ENCODE measurements around the gene PPP2R2B. TPM values are rescaled to one million over a fixed set of nuclear protein-coding genes. Genes with fewer than 3 reads are reported as not detected.

The PPP2R2B gene
- total RNA-seq, 2 donors from 2014 or later: 0.70 to 2.0 TPM

GRCh38 chr5:146805081-146805480, 73.5 kb downstream of the PPP2R2B start:
- H3K27ac Mint-ChIP-seq: no peak overlapping the region
- H3K4me3 Mint-ChIP-seq: no peak overlapping the region
- no peaks in the 10 kb centered on the region for H3K4me1 Mint-ChIP-seq (ENCODE audit: low read depth)
- peaks cover 0 to 3% of the 10 kb centered on the region in 2 donors for H3K9me3 Mint-ChIP-seq
- no peaks in the 10 kb centered on the region for H3K27me3 Mint-ChIP-seq (ENCODE audit: low read depth)
- H3K36me3 Mint-ChIP-seq (ENCODE audit: insufficient read depth in 2 of 2): no peaks in the 10 kb centered on the region
- DNase-seq: no peak
- ATAC-seq (replicated peaks in 1 of 2): no peak

GRCh38 chr5:146802945-146803522, 75.5 kb downstream of the PPP2R2B start:
- ATAC-seq (replicated peaks in 1 of 2): no peak
- Mint-ChIP-seq H3K4me3 (no peak overlapping the region), H3K4me1 (ENCODE audit: low read depth) (no peaks in the 10 kb centered on the region), H3K36me3 (ENCODE audit: insufficient read depth in 2 of 2) (no peaks in the 10 kb centered on the region), H3K27ac (no peak overlapping the region), H3K9me3 (no peaks in the 10 kb centered on the region), H3K27me3 (ENCODE audit: low read depth) (no peaks in the 10 kb centered on the region)
- no peak for DNase-seq

DNA sequence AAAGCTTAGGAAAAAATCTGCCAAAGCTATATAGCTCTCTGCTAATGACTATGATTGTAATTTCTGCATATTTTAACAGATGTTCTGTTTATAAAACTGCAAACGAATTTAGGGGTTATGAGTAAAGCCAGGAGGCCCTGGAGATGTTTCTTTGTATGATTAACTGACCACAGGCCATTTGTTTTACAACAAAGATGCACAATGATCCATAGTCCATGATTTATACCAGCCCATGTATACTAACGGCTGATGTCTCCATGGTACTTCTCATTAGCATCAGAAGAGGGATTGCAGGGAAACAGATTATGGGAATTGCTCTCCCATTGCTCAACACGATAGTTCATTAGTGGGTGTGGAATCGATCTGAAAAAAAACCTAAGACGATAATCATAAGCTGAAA, 78.9 kb downstream of the PPP2R2B start:
- H3K36me3 Mint-ChIP-seq (ENCODE audit: insufficient read depth in 2 of 2): no peaks in the 10 kb centered on the region
- ATAC-seq (replicated peaks in 1 of 2): no peak

GRCh38 chr5:146799231-146799630, 79.3 kb downstream of the PPP2R2B start:
- Mint-ChIP-seq H3K4me3 (no peak overlapping the region), H3K27ac (no peak overlapping the region), H3K9me3 (no peaks in the 10 kb centered on the region), H3K4me1 (ENCODE audit: low read depth) (peaks cover 3% of the 10 kb centered on the region), H3K36me3 (ENCODE audit: insufficient read depth in 2 of 2) (no peaks in the 10 kb centered on the region), H3K27me3 (ENCODE audit: low read depth) (no peaks in the 10 kb centered on the region)
- DNase-seq: no peak
- no peak for ATAC-seq (replicated peaks in 1 of 2)

More for the DNA sequence above, 78.9 kb downstream of the PPP2R2B start:
- Mint-ChIP-seq H3K27me3 (ENCODE audit: low read depth) (no peaks in the 10 kb centered on the region), H3K4me3 (no peak overlapping the region), H3K27ac (no peak overlapping the region), H3K9me3 (no peaks in the 10 kb centered on the region), H3K4me1 (ENCODE audit: low read depth) (no peaks in the 10 kb centered on the region)
- no peak for DNase-seq

GRCh38 chr5:146797658-146798057, 80.9 kb downstream of the PPP2R2B start:
- ATAC-seq (replicated peaks in 1 of 2) (no peak), DNase-seq (no peak)
- H3K9me3 Mint-ChIP-seq: no peaks in the 10 kb centered on the region
- H3K27ac Mint-ChIP-seq: no peak overlapping the region
- H3K4me1 Mint-ChIP-seq (ENCODE audit: low read depth): peaks cover 6% of the 10 kb centered on the region
- no peaks in the 10 kb centered on the region for H3K36me3 Mint-ChIP-seq (ENCODE audit: insufficient read depth in 2 of 2)
- no peak overlapping the region for H3K4me3 Mint-ChIP-seq
- H3K27me3 Mint-ChIP-seq (ENCODE audit: low read depth): no peaks in the 10 kb centered on the region

DNA sequence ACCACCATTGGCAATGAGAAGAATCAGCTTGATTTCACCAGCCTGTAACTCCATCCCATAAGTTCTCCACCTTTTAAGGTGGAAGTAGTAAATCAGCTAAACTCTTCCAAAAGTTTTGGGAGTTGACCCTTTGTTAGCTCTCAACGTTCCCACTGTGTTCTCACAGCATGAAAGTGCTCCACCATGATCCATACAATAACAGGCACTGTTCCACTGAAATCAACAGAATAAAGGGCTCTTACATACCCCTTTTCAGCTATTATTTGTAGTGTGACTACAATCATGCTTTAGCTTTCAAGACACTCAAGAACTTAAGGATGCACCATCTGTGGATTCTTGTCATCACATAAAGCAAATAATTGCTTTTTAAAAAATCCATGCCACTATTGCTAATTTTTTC, 81.6 kb downstream of the PPP2R2B start:
- no peaks in the 10 kb centered on the region for H3K36me3 Mint-ChIP-seq (ENCODE audit: insufficient read depth in 2 of 2)
- peaks cover 6% of the 10 kb centered on the region for H3K4me1 Mint-ChIP-seq (ENCODE audit: low read depth)
- DNase-seq: no peak
- no peaks in the 10 kb centered on the region for H3K27me3 Mint-ChIP-seq (ENCODE audit: low read depth)
- H3K9me3 Mint-ChIP-seq: no peaks in the 10 kb centered on the region
- no peak for ATAC-seq (replicated peaks in 1 of 2)
- no peak overlapping the region for H3K27ac Mint-ChIP-seq
- H3K4me3 Mint-ChIP-seq: no peak overlapping the region

- ATAC-seq (replicated peaks in 1 of 2) (peak in 1 of 2 donors; percentile 58), DNase-seq (no peak)
- H3K9me3 Mint-ChIP-seq: no peaks in the 10 kb centered on the region
- H3K27ac Mint-ChIP-seq: peak overlapping the region; percentile 10
- H3K36me3 Mint-ChIP-seq (ENCODE audit: insufficient read depth in 2 of 2): no peaks in the 10 kb centered on the region
- H3K27me3 Mint-ChIP-seq (ENCODE audit: low read depth): no peaks in the 10 kb centered on the region
- peaks cover 6% of the 10 kb centered on the region for H3K4me1 Mint-ChIP-seq (ENCODE audit: low read depth)
- H3K4me3 Mint-ChIP-seq: no peak overlapping the region
These were observed 82.4 kb downstream of the PPP2R2B start for GRCh38 chr5:146796144-146796543.

DNA sequence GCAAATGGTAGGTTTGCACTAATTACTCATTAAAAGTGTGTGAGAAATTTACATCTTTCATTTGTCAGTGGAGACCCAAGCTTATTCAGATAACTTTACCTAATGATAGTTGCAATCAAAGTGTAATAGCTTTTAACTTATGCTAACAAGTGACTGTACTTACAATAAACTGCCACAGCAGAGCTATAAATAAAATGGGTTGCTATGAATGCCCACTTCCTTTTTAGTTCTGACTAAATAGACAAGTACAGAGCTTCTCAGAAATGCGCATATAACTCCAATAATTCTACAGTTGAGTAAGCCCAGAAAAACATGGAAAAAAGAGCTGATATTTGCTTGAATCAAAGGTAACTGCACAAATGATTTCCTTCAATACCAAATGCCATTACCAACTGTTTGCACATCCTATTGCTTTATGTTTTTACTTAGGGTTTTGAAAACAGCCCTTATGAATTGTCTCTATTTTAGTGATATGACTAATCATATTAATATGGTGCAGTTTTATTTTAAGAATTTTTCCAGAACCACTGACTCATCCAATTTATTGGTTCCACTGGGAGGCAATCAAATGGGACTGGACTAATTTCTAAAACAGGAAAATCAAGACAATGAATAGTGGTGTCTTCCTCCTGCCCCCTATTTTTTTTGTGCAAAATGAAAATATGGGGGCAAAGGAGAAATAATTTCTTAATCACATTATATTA, 84.1 kb downstream of the PPP2R2B start:
- no peak for DNase-seq
- Mint-ChIP-seq H3K36me3 (ENCODE audit: insufficient read depth in 2 of 2) (no peaks in the 10 kb centered on the region), H3K9me3 (no peaks in the 10 kb centered on the region), H3K4me1 (ENCODE audit: low read depth) (peaks cover 6% of the 10 kb centered on the region), H3K4me3 (peak overlapping the region in 1 of 2 donors; percentile 52), H3K27ac (peak overlapping the region; percentile 77), H3K27me3 (ENCODE audit: low read depth) (no peaks in the 10 kb centered on the region)
- peak; percentile 46 to 67 for ATAC-seq (replicated peaks in 1 of 2)

- H3K27me3 Mint-ChIP-seq (ENCODE audit: low read depth): no peaks in the 10 kb centered on the region
- H3K36me3 Mint-ChIP-seq (ENCODE audit: insufficient read depth in 2 of 2): no peaks in the 10 kb centered on the region
- peak overlapping the region; percentile 77 for H3K27ac Mint-ChIP-seq
- H3K4me3 Mint-ChIP-seq: peak overlapping the region in 1 of 2 donors; percentile 52
- ATAC-seq (replicated peaks in 1 of 2) (peak in 1 of 2 donors; percentile 57), DNase-seq (no peak)
- peaks cover 6% of the 10 kb centered on the region for H3K4me1 Mint-ChIP-seq (ENCODE audit: low read depth)
- H3K9me3 Mint-ChIP-seq: no peaks in the 10 kb centered on the region
These were observed 84.8 kb downstream of the PPP2R2B start for GRCh38 chr5:146793709-146794108.

DNA sequence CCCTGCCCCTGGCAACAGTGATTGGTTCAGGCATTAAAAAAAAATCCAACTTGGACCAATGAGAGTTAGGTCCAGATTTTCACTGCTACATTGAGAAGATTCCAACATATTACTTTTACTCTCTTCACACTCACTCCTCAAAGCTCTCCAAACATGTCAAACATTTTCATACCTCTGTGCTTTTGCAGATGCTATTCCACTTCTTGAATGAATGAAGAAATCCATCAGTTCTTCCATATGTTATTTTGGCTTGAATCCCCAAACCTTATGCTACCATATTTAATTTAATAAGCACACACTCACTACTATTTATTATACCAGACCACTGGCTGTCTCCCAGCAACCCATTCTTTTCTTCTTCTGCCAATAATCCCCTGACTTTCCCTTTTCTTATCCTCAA, 87.1 kb downstream of the PPP2R2B start:
- DNase-seq: no peak
- no peak for ATAC-seq (replicated peaks in 1 of 2)
- Mint-ChIP-seq H3K4me1 (ENCODE audit: low read depth) (peaks cover 6% of the 10 kb centered on the region), H3K27ac (no peak overlapping the region), H3K27me3 (ENCODE audit: low read depth) (no peaks in the 10 kb centered on the region), H3K9me3 (no peaks in the 10 kb centered on the region), H3K36me3 (ENCODE audit: insufficient read depth in 2 of 2) (no peaks in the 10 kb centered on the region), H3K4me3 (no peak overlapping the region)

GRCh38 chr5:146789712-146790653, 88.6 kb downstream of the PPP2R2B start:
- H3K9me3 Mint-ChIP-seq: no peaks in the 10 kb centered on the region
- H3K27me3 Mint-ChIP-seq (ENCODE audit: low read depth): no peaks in the 10 kb centered on the region
- no peak overlapping the region for H3K27ac Mint-ChIP-seq
- H3K4me3 Mint-ChIP-seq: no peak overlapping the region
- peaks cover 6% of the 10 kb centered on the region for H3K4me1 Mint-ChIP-seq (ENCODE audit: low read depth)
- H3K36me3 Mint-ChIP-seq (ENCODE audit: insufficient read depth in 2 of 2): no peaks in the 10 kb centered on the region
- ATAC-seq (replicated peaks in 1 of 2) (no peak), DNase-seq (no peak)

DNA sequence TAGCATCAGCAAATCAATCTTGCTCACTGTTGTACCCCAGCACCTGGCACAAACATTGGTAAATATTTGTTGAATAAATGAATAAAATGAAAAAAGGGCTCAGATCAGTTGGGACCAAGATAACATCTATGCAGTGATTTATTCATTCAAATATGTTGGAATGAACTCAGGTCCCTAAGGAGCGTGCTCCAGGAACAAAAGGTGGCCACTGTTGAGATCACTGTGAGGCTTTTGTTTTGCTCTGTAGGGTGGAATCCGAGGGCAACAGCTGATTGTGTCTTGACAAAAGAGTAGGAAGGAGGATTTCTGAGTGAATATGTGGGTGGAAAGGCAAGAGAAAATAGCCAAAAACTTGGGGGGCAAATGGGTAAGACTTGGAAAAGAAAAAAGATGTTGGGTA, 89.7 kb downstream of the PPP2R2B start:
- Mint-ChIP-seq H3K27ac (no peak overlapping the region), H3K27me3 (ENCODE audit: low read depth) (no peaks in the 10 kb centered on the region), H3K4me3 (no peak overlapping the region), H3K4me1 (ENCODE audit: low read depth) (peaks cover under 1% of the 10 kb centered on the region), H3K36me3 (ENCODE audit: insufficient read depth in 2 of 2) (no peaks in the 10 kb centered on the region), H3K9me3 (no peaks in the 10 kb centered on the region)
- no peak for ATAC-seq (replicated peaks in 1 of 2)
- no peak for DNase-seq

DNA sequence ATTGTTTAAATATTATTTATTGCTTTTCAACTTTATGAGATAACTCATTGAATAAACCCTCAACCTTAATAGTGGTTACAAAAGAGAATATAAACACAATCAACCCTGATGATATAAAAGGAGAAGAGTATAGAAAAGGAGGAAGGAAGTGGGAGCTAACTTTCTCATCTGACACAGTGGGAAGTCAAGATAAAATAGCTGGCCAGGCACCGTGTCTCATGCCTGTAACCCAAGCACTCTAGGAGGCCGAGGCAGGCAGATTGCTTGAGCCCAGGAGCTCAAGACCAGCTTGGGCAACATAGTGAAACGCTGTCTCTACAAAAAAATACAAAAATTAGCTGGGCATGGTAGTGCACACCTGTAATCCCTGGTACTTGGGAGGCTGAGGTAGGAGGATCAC, 93.5 kb downstream of the PPP2R2B start:
- Mint-ChIP-seq H3K27me3 (ENCODE audit: low read depth) (no peaks in the 10 kb centered on the region), H3K4me1 (ENCODE audit: low read depth) (no peaks in the 10 kb centered on the region), H3K27ac (no peak overlapping the region), H3K36me3 (ENCODE audit: insufficient read depth in 2 of 2) (no peaks in the 10 kb centered on the region), H3K4me3 (no peak overlapping the region), H3K9me3 (peaks cover 0 to 1% of the 10 kb centered on the region in 2 donors)
- no peak for ATAC-seq (replicated peaks in 1 of 2)
- DNase-seq: no peak
